ENCODE measurements around the gene SLC26A11.

SLC26A11 gene

GRCh38 chr17:80261159-80261894 lies 41.1 kb downstream of the SLC26A11 start:
- Histone ChIP-seq H3K27ac (replicated peaks) (peak overlapping the region; percentile 62), H3K27me3 (ENCODE audit: insufficient read depth, poor library complexity, severe bottlenecking) (no peaks in the 10 kb centered on the region), H3K4me3 (replicated peaks; ENCODE audit: insufficient read depth, low read length) (peak overlapping the region; percentile 89)
- peak in 1 of 2 experiments; percentile 42 for DNase-seq (ENCODE audit: low read depth in 1 of 2, low spot score in 1 of 2)
- TF ChIP-seq POLR2AphosphoS5 (IDR thresholded peaks at IDR 0.05; ENCODE audit: low read depth): no peak
- TF ChIP-seq, protein P1, sequence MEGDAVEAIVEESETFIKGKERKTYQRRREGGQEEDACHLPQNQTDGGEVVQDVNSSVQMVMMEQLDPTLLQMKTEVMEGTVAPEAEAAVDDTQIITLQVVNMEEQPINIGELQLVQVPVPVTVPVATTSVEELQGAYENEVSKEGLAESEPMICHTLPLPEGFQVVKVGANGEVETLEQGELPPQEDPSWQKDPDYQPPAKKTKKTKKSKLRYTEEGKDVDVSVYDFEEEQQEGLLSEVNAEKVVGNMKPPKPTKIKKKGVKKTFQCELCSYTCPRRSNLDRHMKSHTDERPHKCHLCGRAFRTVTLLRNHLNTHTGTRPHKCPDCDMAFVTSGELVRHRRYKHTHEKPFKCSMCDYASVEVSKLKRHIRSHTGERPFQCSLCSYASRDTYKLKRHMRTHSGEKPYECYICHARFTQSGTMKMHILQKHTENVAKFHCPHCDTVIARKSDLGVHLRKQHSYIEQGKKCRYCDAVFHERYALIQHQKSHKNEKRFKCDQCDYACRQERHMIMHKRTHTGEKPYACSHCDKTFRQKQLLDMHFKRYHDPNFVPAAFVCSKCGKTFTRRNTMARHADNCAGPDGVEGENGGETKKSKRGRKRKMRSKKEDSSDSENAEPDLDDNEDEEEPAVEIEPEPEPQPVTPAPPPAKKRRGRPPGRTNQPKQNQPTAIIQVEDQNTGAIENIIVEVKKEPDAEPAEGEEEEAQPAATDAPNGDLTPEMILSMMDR (IDR thresholded peaks at IDR 0.05; ENCODE audit: insufficient read depth, low read length): no peak
- TF ChIP-seq GABPA (IDR thresholded peaks at IDR 0.05; ENCODE audit: low read depth): no peak
- TF ChIP-seq, protein P2, sequence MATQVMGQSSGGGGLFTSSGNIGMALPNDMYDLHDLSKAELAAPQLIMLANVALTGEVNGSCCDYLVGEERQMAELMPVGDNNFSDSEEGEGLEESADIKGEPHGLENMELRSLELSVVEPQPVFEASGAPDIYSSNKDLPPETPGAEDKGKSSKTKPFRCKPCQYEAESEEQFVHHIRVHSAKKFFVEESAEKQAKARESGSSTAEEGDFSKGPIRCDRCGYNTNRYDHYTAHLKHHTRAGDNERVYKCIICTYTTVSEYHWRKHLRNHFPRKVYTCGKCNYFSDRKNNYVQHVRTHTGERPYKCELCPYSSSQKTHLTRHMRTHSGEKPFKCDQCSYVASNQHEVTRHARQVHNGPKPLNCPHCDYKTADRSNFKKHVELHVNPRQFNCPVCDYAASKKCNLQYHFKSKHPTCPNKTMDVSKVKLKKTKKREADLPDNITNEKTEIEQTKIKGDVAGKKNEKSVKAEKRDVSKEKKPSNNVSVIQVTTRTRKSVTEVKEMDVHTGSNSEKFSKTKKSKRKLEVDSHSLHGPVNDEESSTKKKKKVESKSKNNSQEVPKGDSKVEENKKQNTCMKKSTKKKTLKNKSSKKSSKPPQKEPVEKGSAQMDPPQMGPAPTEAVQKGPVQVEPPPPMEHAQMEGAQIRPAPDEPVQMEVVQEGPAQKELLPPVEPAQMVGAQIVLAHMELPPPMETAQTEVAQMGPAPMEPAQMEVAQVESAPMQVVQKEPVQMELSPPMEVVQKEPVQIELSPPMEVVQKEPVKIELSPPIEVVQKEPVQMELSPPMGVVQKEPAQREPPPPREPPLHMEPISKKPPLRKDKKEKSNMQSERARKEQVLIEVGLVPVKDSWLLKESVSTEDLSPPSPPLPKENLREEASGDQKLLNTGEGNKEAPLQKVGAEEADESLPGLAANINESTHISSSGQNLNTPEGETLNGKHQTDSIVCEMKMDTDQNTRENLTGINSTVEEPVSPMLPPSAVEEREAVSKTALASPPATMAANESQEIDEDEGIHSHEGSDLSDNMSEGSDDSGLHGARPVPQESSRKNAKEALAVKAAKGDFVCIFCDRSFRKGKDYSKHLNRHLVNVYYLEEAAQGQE (IDR thresholded peaks at IDR 0.05; ENCODE audit: insufficient replicate concordance, low read depth): no peak
- no peak for TF ChIP-seq SPI1 (IDR thresholded peaks at IDR 0.05; ENCODE audit: borderline replicate concordance, low read depth)

DNA sequence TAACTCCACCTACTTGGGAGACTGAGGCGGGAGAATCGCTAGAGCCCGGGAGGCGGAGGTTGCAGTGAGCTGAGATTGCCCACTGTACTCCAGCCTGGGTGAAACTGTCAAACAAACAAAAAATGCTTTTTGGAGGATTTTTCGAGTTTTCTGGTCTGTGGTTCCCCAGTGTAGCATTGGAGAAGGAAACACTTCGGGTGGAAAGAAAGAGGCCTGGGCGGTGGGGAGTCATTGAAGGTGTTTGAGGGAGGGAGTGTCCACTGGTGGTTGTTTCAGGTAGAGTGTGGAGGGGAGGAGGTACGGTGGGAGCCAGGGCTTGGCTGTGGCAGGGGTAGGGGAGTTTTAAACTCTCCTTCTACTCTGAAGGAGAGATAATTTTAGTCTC lies 41.7 kb downstream of the SLC26A11 start:
- TF ChIP-seq, protein P1 (IDR thresholded peaks at IDR 0.05; ENCODE audit: insufficient read depth, low read length): no peak
- TF ChIP-seq GABPA (IDR thresholded peaks at IDR 0.05; ENCODE audit: low read depth): no peak
- TF ChIP-seq, protein P2 (IDR thresholded peaks at IDR 0.05; ENCODE audit: insufficient replicate concordance, low read depth): no peak
- TF ChIP-seq SPI1 (IDR thresholded peaks at IDR 0.05; ENCODE audit: borderline replicate concordance, low read depth): no peak
- TF ChIP-seq POLR2AphosphoS5 (IDR thresholded peaks at IDR 0.05; ENCODE audit: low read depth): no peak
- Histone ChIP-seq H3K27ac (replicated peaks) (no peak overlapping the region), H3K4me3 (replicated peaks; ENCODE audit: insufficient read depth, low read length) (peak overlapping the region; percentile 89), H3K27me3 (ENCODE audit: insufficient read depth, poor library complexity, severe bottlenecking) (no peaks in the 10 kb centered on the region)
- no peak for DNase-seq (ENCODE audit: low read depth in 1 of 2, low spot score in 1 of 2)

- Histone ChIP-seq H3K4me3 (replicated peaks; ENCODE audit: insufficient read depth, low read length) (no peak overlapping the region), H3K27ac (replicated peaks) (no peak overlapping the region), H3K27me3 (ENCODE audit: insufficient read depth, poor library complexity, severe bottlenecking) (no peaks in the 10 kb centered on the region)
- no peak for DNase-seq (ENCODE audit: low read depth in 1 of 2, low spot score in 1 of 2)
- TF ChIP-seq, protein P2 (IDR thresholded peaks at IDR 0.05; ENCODE audit: insufficient replicate concordance, low read depth): no peak
- TF ChIP-seq SPI1 (IDR thresholded peaks at IDR 0.05; ENCODE audit: borderline replicate concordance, low read depth) (no peak), POLR2AphosphoS5 (IDR thresholded peaks at IDR 0.05; ENCODE audit: low read depth) (no peak), GABPA (IDR thresholded peaks at IDR 0.05; ENCODE audit: low read depth) (no peak)
- TF ChIP-seq, protein P1 (IDR thresholded peaks at IDR 0.05; ENCODE audit: insufficient read depth, low read length): no peak
These were observed 42.1 kb downstream of the SLC26A11 start for GRCh38 chr17:80262291-80262690.
